ENCODE measurements around the gene CHST14.

CHST14 gene

DNA sequence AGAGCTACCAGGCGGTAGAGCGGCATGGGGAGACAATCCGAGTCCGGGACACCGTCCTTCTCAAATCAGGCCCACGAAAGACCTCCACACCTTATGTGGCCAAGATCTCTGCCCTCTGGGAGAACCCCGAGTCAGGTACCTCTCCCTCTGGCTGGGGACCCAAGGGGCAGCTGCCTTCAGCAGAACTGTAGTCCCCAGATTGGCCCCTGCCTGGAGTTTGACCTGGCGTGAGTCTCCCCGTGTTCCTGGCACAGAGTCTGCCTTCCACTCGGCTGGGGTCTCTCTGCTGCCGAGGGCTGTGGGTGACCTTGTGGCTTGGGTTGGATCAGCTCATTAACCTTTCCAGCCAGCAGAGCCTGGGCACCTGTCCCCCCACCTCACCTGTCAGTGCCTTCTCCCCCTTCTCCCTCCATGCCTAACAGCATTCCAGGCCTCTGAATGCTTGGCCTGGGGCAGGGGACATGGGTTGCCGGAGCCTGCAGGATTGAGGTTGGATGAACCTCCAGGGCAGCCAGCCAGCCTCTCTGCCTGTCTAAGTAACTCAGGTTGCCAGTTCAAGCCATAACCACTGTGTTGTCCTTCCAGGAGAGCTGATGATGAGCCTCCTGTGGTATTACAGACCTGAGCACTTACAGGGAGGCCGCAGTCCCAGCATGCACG lies 6.8 kb upstream of the CHST14 start:
- DNase-seq (ENCODE audit: low spot score) = no peak

DNA sequence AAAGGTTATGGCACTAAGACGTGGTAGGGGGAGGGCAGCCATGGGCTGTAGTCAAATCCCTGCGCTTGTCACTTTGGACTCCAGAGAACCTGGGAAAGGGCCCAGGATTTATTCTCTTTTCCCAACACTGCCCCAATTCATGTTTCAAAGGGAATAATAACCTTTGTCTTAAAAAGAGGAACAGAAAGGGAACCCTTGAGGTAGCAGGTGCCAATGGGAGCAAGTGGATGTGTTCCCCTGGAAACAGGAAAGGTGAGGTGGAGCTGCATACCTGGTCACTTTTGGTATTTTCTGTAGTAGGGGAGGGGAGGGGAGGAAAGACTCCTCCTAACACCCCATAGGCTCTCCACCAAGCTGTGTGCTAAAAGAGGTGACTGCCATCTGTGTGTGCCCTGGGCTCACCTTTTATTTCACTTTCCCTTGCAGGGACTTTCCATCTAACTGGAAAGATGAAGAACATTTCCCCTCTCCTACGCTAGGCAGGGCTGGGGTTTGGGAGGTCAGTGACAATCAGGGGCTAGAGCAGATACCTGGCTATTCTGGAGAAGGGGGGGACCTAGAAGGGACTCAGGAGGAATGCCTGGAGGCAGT lies 6.1 kb upstream of the CHST14 start:
- DNase-seq (ENCODE audit: low spot score) = no peak

DNA sequence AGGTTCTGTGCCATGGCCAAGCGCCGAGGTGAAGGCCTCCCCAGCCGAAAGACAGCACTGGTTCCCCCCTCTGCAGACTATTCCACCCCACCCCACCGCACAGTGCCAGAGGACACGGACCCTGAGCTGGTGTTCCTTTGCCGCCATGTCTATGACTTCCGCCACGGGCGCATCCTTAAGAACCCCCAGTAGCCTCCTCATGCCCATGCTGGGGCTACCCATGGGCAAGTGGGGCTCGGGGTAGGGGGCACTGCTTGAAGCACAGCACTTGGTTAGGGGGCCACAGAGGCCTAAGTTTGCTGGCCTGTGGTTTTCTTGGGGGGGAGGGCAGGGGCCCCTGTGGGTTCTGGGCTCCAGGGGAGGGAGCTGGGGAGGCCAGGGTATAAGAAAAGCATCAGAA lies 4.8 kb upstream of the CHST14 start:
- no peak for DNase-seq (ENCODE audit: low spot score)

DNA sequence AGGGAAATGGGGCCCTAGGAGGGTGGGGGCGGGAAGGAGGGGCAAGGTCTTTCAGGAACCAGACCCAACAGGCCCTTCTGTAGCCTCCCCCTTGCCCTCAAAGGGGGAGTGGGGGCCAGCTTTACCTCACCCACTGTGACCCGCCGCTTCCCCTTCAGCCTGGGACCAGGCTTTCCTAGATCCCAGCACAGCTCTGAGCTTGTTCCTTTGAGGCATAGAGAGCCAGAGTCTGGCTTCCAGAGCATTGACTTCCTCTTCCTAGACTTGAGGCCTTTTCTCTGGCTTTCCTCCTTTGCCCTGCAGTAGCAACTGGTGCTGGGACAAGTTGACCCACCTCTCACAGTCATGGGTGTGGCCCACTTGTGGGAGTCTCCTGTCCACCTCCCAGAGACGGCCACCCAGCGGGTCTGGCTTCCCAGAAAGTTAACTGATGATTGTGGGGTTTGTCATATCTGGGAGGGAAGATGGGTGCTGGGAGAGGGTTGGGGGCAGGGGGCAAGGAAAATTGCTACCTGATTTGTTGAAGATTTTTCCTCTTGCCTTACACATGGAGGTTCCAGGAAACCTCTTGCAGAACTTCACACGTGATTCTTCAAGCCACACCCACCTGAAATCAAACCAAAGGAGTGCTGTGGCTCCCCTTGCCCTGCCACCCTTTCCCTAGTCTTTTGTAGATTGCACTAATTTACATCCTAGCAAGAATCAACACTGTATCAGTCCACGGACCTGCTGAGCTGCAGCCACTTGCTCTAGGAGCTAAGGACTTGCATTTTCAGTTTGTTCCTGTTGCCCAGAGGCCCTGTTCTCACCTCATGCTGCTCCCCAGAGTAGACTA lies 4.1 kb upstream of the CHST14 start:
- no peak for DNase-seq (ENCODE audit: low spot score)

DNA sequence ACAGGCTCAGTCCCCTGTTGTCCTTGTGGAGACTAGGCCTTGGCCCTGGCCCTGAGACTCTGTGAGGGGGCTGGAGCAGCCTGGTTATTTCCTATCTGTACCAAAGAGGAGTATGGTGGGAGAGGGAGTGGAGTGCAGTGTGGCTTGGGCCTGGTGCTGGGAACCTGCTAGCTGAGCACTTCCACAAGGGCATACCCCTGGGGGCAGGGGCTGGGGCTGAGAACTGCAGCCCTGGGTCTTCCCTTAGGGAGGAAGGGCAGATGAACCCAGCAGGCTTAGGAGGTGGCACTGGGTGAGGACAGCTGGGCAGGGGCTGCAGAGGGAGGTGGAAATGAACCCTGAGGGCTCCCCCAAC lies 3.5 kb upstream of the CHST14 start:
- DNase-seq (ENCODE audit: low spot score) = no peak

DNA sequence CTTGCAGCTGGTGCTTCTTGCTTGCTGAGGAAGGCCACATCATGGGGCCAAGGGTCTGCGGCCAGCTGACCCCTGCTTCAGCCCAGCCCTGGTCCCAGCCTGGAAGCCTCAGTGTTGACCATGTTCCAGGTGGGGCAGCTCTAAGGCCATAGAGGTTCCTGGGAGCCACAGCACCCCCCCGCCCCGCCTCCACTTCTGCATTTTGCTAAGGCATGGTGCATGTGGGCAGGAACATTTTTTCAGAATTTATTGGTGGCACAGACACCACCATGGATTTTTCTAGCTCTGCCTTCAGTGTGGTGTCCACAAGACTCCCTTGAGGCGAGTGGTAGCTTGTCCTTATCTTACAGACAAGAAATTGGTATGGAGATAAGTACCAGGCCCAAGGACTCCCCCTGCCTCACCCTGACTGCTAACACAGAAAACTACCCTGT lies 1.9 kb upstream of the CHST14 start:
- DNase-seq (ENCODE audit: low spot score) = no peak

DNA sequence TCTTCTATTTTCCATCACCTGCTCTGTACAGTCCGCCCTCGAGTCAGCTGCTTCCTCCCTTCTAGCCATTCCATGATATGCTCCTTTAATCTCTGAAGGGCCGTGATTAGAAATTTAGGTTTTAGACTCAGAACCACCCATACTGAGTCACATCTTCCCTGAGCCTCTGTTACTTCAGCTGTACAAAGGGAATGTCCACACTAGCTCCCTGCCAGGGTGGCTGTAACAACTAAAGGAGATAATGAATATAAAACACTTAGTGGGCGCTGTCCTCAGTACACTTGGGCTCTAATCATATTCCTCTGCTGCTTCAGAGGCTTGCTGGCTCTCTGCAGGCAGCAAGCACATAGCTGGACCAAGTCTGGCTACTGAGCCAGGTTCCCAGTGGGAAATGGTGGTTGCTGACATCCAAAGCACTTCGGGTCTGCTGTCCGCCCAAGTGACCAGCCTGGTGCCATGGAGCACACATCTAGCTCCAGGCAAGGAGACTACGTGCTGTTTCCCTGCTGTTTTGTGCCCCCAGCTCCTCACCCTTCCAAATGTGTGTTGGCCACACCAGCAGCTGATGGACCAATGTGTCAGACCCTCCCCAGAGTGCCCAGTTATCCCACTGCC lies 901 bp upstream of the CHST14 start:
- no peak for DNase-seq (ENCODE audit: low spot score)

DNA sequence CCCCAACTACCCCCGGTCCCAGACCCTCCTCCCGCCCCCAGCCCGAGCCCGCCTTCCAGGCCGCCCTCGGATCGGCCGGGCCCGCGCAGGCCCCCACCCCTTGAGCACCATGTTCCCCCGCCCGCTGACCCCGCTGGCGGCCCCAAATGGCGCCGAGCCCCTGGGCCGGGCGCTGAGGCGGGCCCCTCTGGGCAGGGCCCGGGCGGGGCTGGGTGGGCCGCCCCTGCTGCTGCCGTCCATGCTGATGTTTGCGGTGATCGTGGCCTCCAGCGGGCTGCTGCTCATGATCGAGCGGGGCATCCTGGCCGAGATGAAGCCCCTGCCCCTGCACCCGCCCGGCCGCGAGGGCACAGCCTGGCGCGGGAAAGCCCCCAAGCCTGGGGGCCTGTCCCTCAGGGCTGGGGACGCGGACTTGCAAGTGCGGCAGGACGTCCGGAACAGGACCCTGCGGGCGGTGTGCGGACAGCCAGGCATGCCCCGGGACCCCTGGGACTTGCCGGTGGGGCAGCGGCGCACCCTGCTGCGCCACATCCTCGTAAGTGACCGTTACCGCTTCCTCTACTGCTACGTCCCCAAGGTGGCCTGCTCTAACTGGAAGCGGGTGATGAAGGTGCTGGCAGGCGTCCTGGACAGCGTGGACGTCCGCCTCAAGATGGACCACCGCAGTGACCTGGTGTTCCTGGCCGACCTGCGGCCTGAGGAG lies 472 bp downstream of the CHST14 start:
- peak; percentile 11 for DNase-seq (ENCODE audit: low spot score)

DNA sequence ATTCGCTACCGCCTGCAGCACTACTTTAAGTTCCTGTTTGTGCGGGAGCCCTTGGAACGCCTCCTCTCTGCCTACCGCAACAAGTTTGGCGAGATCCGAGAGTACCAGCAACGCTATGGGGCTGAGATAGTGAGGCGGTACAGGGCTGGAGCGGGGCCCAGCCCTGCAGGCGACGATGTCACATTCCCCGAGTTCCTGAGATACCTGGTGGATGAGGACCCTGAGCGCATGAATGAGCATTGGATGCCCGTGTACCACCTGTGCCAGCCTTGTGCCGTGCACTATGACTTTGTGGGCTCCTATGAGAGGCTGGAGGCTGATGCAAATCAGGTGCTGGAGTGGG lies 995 bp downstream of the CHST14 start:
- peak; percentile 36 for DNase-seq (ENCODE audit: low spot score)

DNA sequence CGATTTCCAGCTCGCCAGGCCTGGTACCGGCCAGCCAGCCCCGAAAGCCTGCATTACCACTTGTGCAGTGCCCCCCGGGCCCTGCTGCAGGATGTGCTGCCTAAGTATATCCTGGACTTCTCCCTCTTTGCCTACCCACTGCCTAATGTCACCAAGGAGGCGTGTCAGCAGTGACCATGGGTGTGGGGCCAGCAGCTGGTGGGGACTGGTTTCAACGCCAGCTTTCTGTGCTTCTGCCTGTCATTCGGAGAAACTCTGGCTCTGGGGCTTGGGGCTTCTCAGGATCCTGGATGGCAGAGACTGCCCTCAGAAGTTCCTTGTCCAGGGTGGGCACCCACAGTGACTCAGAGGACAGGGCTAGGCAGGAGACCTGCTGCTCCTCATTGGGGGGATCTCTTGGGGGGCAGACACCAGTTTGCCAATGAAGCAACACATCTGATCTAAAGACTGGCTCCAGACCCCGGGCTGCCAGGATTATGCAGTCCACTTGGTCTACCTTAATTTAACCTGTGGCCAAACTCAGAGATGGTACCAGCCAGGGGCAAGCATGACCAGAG lies 1.5 kb downstream of the CHST14 start:
- DNase-seq (ENCODE audit: low spot score) = no peak

DNA sequence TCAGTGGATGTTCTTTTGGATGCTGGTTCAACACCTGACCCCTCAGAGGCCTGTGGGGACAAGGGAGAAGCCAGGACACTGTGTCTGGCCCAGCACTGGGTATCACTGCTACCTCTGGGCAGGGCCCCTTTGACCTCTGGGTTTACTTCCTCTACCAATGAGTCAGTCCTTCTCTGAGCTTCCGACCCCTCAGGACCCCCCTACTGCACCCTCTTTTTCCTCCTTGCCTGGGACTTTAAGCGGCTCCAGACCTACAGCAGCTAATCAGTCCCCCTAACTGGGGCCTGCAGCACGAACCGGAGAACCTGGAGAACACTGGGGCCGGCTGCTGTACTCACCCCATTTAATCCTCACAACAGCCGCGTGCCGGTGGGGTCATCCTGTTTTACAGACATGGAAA lies 3.8 kb downstream of the CHST14 start:
- DNase-seq (ENCODE audit: low spot score) = no peak

DNA sequence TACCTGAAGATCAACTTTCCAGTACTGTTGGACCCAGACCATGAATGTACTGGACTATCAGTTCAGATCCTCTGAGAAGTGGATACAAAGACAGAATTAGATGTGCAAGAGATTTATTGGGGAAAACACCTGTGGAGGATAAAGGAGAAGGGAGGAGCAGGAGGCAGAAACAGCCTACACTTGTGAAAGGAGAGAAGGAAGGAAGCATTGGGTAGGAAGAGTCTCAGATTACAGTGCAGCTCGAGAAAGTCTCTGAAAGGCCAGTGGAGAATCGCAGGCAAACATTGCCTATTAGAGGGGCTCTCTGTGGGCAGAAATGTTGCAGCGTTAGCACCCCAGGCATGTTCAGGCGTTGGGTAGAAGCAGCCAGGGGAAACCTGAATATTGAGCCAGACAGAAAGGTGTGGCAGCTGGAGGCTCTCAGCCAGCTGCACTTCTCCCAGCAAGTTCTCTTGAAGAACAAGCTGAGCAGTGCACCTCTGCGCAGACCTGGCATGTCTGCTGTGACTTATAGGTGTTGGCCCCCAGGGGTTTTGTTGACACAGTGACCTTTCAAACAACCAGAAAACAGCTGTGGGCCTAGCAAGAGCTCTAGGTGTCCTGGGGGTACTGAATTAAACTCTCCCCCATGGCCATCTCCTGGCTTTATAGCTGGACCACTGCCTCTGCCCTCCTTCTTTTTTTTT lies 7.0 kb downstream of the CHST14 start:
- DNase-seq (ENCODE audit: low spot score) = no peak

DNA sequence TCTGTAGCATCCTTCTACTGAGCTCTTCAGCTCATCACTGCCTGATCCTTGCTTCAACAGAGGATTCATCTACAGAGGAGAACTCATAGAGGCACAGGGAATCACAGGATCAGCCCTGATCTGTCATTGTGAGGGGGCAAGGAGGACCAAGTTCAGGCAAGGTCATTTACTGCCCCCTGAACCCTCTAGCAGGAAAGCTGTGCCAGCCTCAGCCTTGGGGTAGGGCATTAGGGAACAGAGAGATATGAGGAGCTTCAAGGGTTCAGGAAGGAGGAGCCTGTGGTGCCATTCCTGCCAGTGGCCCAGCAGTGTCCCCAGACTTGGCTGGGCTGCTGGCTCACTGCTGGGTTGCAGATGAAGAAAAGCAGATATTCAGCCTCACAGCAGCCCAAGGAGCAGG lies 8.2 kb downstream of the CHST14 start:
- DNase-seq (ENCODE audit: low spot score) = no peak

DNA sequence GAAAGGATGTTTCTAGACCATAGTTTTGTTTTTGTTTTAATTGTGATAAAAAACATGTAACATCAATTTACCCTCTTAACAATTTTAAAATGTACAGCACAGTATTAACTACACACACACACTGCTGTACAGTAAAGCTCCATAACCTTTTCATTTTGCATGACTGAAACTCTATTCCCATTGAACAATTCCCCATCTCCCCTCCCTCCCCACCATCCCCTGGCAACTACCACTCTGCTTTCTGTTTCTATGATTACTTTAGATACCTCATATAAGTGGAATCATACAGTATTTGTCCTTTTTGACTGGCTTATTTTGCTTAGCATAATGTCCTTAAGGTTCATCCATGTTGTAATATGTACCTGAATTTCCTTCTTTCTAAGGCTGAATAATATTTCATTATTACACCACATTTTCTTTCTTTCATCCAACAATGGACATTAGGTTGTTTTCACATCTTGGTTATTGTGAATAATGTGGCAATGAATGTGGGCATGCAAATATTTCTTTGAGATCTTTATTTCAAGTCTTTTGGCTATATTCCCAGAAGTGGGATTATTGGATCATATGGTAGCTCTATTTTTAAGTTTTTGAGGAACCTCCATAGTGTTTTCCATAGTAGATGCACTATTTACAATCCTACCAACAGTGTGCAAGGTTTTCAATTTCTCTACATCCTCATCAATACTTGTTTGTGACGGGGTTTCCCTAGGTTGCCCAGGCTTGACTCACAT lies 10.7 kb downstream of the CHST14 start:
- no peak for DNase-seq (ENCODE audit: low spot score)

DNA sequence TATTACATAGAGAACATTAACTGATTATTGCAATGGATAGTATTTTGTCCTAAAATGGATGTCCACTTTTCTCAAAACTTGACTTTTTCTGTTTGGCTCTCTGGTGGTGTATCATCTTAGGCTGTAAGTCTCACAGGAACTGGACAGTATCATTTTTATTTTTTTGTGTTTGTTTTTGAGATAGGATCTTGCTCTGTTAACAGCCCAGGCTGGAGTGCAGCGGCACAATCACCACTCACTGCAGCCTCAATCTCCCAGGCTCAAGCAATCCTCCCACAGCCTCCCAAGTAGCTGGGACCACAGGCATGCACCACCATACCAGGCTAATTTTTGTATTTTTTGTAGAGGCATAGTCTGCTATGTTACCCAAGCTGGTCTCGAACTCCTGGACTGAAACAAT lies 13.1 kb downstream of the CHST14 start:
- no peak for DNase-seq (ENCODE audit: low spot score)

DNA sequence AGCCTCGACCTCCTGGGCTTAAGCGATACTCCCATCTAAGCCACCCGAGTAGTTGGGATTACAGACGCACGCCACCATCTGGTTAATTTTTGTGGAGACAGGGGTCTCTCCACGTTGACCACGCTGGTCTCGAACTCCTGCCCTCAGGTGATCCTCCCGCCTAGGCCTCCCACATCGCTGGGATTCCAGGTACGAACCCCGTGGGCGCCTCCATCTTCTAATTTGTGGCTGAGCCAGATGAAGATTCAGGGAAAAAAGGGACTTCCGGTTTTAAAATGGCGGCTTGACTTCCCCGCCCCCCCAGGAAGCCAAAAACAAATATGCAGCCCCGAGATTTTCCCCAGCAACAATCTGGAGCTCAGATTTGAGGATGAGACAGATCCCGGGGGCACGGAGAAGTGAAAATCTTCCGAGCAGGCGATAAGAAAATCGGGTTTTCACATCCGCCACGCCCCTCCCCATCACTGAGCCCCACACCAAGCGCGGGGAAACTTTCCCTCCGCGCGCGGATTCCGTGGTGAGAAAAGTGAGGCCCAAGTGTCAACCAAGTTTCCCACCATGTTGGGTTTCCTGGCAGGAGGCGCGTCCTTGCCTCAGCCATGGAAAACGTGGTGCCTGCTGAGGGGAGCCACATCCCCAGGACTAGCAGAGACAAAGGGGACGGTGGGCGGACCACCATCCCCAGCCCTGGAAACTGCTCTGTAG lies 15.4 kb downstream of the CHST14 start:
- DNase-seq (ENCODE audit: low spot score) = no peak

DNA sequence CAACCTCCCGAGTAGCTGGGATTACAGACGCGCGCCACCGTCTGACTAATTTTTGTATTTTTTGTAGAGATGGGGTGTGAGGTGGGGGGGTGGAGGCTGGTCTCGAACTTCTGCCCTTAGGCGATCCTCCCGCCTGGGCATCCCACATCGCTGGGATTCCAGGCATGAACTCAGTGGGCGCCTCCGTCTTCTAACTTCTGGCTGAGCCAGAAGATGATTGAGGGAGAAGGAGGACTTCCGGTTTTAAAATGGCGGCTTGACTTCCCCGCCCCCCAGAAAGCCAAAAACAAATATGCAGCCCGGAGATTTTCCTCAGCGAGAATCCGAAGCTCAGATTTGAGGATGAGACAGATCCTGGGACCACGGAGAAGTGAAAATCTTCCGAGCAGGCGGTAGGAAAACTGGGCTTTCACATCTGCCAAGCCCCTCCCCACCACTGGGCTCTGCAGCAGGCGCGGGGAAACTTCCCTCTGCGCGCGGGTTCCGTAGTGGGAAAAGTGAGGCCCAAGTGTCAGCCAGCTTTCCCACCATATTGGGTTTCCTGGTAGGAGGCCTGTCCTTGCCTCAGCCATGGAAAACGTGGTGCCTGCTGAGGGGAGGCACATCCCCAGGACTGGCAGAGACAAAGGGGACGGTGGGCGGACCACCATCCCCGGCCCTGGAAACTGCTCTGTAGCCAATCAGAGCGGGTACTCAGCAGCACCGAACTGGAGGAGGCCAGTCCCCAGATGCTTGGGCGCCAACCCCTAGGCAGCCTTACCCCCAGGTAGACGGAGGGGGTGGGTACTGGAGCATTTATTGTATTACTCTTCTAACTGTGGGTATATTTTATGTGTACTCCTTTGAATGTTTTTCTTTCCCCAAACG lies 17.3 kb downstream of the CHST14 start:
- no peak for DNase-seq (ENCODE audit: low spot score)

DNA sequence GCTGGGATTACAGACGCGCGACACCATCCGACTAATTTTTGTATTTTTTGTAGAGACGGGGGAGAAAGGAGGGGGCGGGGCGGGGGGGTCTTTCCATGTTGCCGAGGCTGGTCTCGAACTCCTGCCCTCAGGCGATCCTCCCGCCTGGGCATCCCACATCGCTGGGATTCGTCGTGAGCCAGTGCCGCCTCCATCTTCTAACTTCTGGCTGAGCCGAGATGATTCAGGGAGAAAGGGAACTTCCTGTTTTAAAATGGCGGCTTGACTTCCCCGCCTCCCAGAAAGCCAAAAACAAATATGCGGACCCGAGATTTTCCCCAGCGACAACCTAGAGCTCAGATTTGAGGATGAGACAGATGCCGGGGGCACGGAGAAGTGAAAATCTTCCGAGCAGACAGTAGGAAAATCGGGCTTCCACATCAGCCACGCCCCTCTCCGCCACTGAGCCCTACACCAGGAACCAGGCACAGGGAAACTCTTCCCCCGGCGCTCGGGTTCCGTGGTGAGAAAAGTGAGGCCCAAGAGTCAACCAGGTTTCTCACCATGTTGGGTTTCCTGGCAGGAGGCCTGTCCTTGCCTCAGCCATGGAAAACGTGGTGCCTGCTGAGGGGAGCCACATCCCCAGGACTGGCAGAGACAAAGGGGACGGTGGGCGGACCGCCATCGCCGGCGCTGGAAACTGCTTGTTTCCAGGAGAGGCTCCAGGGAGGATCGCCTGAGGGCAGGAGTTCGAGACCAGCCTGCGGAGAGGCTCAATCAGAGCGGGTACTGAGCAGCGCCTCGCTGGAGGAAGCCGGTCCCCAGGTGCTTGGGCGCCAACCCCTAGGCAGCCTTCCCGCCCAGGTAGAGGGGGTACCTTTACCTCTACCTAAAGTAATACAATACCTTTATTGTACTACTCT lies 18.7 kb downstream of the CHST14 start:
- no peak for DNase-seq (ENCODE audit: low spot score)

Measured in AG08395 (cell line).